ENCODE results near the gene FICD.
"Not testable (repeated sequence)": the region's sequence is repeated elsewhere in the genome, so short reads cannot be mapped to it uniquely, and the experiment has no call there.

The FICD gene

GRCh38 chr12:108538616-108539195, 23.6 kb downstream of the FICD start:
- DNase-seq: no peak

GRCh38 chr12:108542320-108542719, 27.2 kb downstream of the FICD start:
- DNase-seq: no peak

- no peak for DNase-seq
Measured at GRCh38 chr12:108543652-108544051, 28.6 kb downstream of the FICD start.

GRCh38 chr12:108547686-108548085, 32.6 kb downstream of the FICD start:
- no peak for DNase-seq

GRCh38 chr12:108548954-108549521, 34.0 kb downstream of the FICD start:
- no peak for DNase-seq

GRCh38 chr12:108551535-108551934, 36.5 kb downstream of the FICD start:
- DNase-seq: no peak

- no peak for DNase-seq
Measured at GRCh38 chr12:108553799-108554198, 38.7 kb downstream of the FICD start.

- not testable (repeated sequence) for DNase-seq
Measured at GRCh38 chr12:108555383-108555782, 40.3 kb downstream of the FICD start.

GRCh38 chr12:108559007-108559655, 44.1 kb downstream of the FICD start:
- DNase-seq: no peak

- no peak for DNase-seq
Measured at GRCh38 chr12:108559748-108560147, 44.7 kb downstream of the FICD start.

- no peak for DNase-seq
Measured at GRCh38 chr12:108560321-108560721, 45.2 kb downstream of the FICD start.

- DNase-seq: peak; percentile 68
Measured at GRCh38 chr12:108560752-108561719, 46.0 kb downstream of the FICD start, which contains the start of gene SART3. Gene SART3 (minus strand): TSS chr12:108561173. CDS start chr12:108561154, 19 bp downstream.

- DNase-seq: no peak
Measured at GRCh38 chr12:108561852-108562347, 46.8 kb downstream of the FICD start.

GRCh38 chr12:108562348-108563135, 47.5 kb downstream of the FICD start, which contains the start of gene ISCU:
Gene ISCU (plus strand): TSS chr12:108562596. CDS start chr12:108562623, 27 bp downstream.
- DNase-seq: peak; percentile 79

- peak; percentile 69 for DNase-seq
Measured at GRCh38 chr12:108563136-108563803, 48.2 kb downstream of the FICD start.

GRCh38 chr12:108563804-108564151, 48.7 kb downstream of the FICD start:
- DNase-seq: no peak

- no peak for DNase-seq
Measured at GRCh38 chr12:108564724-108565123, 49.6 kb downstream of the FICD start.

GRCh38 chr12:108565146-108565545, 50.1 kb downstream of the FICD start:
- no peak for DNase-seq

GRCh38 chr12:108565976-108566375, 50.9 kb downstream of the FICD start:
- DNase-seq: no peak

GRCh38 chr12:108566452-108566851, 51.4 kb downstream of the FICD start:
- DNase-seq: no peak
